B cell (primary cell): ENCODE measurements around the gene CD2. TPM values are rescaled to one million over a fixed set of nuclear protein-coding genes. Genes with fewer than 3 reads are reported as not detected.

Source experiments
- ATAC-seq: fragments of 200-7000 bp; cut with Tn5 transposase; one replicate; pipeline ENCODE4 v1.10.0; 2021; ENCODE audit warnings: low read depth, mild to moderate bottlenecking, moderate number of reproducible peaks, moderate library complexity
- CTCF ChIA-PET: fragments of 350-600 bp; sonication (Branson Sonifier 250); formaldehyde crosslinking; loops from one replicate; lab custom pipeline; 2021; ENCODE audit warnings: antibody characterized with exemption, inconsistent platforms; lab: Charles Lee
- POLR2A ChIA-PET: fragments of 350-600 bp; sonication (Branson Sonifier 250); formaldehyde crosslinking; loops from one replicate; lab custom pipeline; 2021; ENCODE audit warnings: antibody characterized with exemption; lab: Charles Lee
- DNase-seq: peaks from one replicate; pipeline ENCODE4 v3.0.0; 2013
- H2AFZ ChIP-seq: 2 replicates; pipeline ENCODE4 v1.6.1; 2012; ENCODE audit warnings: mild to moderate bottlenecking, low read depth, low read length; ENCODE audit not compliant: insufficient read depth, poor library complexity, severe bottlenecking
- H3K27ac ChIP-seq, 2 donors: 1 replicate in 1 of 2; 2 replicates in 1 of 2; pipeline ENCODE4 v1.5.1; 2012 to 2013; ENCODE audit warnings: low read length in 2 of 2, mild to moderate bottlenecking in 2 of 2, moderate library complexity in 1 of 2
- H3K27me3 ChIP-seq, 4 experiments: fragments of 200-600 bp in 1 of 4; sonication (generic) in 1 of 4; replicated peaks in 1 of 4; 1 replicate in 2 of 4; 2 replicates in 2 of 4; pipeline versions ENCODE4 v1.6.1 to v1.7.0; 2013 to 2016; ENCODE audit warnings: low read length in 3 of 4, mild to moderate bottlenecking in 2 of 4, mixed read lengths in 1 of 4, moderate library complexity in 1 of 4; ENCODE audit not compliant: insufficient read depth in 4 of 4, control insufficient read depth in 3 of 4; ENCODE audit errors: control extremely low read depth in 1 of 4
- H3K36me3 ChIP-seq, 2 experiments: replicated peaks in 1 of 2; 1 replicate in 1 of 2; 2 replicates in 1 of 2; pipeline versions ENCODE4 v1.6.1 to v1.7.1; 2013; ENCODE audit warnings: low read length in 1 of 2; ENCODE audit not compliant: insufficient read depth in 2 of 2, control insufficient read depth in 1 of 2; ENCODE audit errors: control extremely low read depth in 1 of 2, extremely low read depth in 1 of 2
- H3K4me1 ChIP-seq, 2 donors: fragments of 200-600 bp in 1 of 2; sonication (generic) in 1 of 2; 1 replicate in 1 of 2; 2 replicates in 1 of 2; pipeline versions ENCODE4 v1.5.1 to v1.6.1; 2013 to 2017; ENCODE audit warnings: low read length in 2 of 2; ENCODE audit not compliant: control insufficient read depth in 2 of 2, insufficient read depth in 2 of 2
- H3K4me2 ChIP-seq: replicated peaks from 2 replicates; pipeline ENCODE3; 2012; ENCODE audit warnings: mild to moderate bottlenecking, low read depth, low read length; ENCODE audit not compliant: poor library complexity, severe bottlenecking
- H3K4me3 ChIP-seq, 5 experiments: fragments of 200-600 bp in 1 of 5; sonication (generic) in 1 of 5; 1 replicate in 3 of 5; 2 replicates in 2 of 5; pipeline versions ENCODE4 v1.5.1 to v1.7.0; 2011 to 2016; ENCODE audit warnings: low read length in 4 of 5, mild to moderate bottlenecking in 4 of 5, low read depth in 2 of 5, control low read depth in 1 of 5, moderate library complexity in 1 of 5; ENCODE audit not compliant: insufficient read depth in 1 of 5; ENCODE audit errors: control extremely low read depth in 1 of 5, extremely low read depth in 1 of 5
- H3K79me2 ChIP-seq: fragments of 200-600 bp; sonication (generic); one replicate; pipeline ENCODE4 v1.6.0; 2016; ENCODE audit warnings: low read length; ENCODE audit not compliant: control insufficient read depth, insufficient read depth
- H3K9ac ChIP-seq: fragments of 200-600 bp; sonication (generic); 2 replicates; pipeline ENCODE4 v1.6.1; 2017; ENCODE audit warnings: mild to moderate bottlenecking, low read length, moderate library complexity
- H3K9me3 ChIP-seq, 3 donors: one replicate each; pipeline versions ENCODE4 v1.6.1 to v1.7.1; 2013; ENCODE audit warnings: low read length in 2 of 3; ENCODE audit not compliant: control insufficient read depth in 2 of 3, insufficient read depth in 1 of 3; ENCODE audit errors: control extremely low read depth in 1 of 3
- H4K20me1 ChIP-seq: 2 replicates; pipeline ENCODE4 v1.6.0; 2012; ENCODE audit warnings: mild to moderate bottlenecking, low read length; ENCODE audit not compliant: insufficient read depth, control insufficient read depth, poor library complexity, severe bottlenecking
- H3K27ac Mint-ChIP-seq: one replicate; pipeline ENCODE4 v1.8.0; 2021; ENCODE audit warnings: mixed read lengths
- H3K27me3 Mint-ChIP-seq: one replicate; pipeline ENCODE4 v1.8.0; 2021; ENCODE audit warnings: mixed read lengths
- H3K4me1 Mint-ChIP-seq: one replicate; pipeline ENCODE4 v1.8.0; 2021; ENCODE audit warnings: mixed read lengths
- H3K4me3 Mint-ChIP-seq: one replicate; pipeline ENCODE4 v1.8.0; 2021; ENCODE audit warnings: mixed read lengths
- H3K9me3 Mint-ChIP-seq: one replicate; pipeline ENCODE4 v1.8.0; 2022; ENCODE audit warnings: mixed read lengths; ENCODE audit not compliant: insufficient read depth
- EZH2 ChIP-seq: IDR thresholded peaks from 2 replicates; pipeline ENCODE4 v1.6.1; 2012; ENCODE audit warnings: borderline replicate concordance, low read depth, mild to moderate bottlenecking, moderate library complexity, low read length; ENCODE audit not compliant: insufficient read depth, poor library complexity, severe bottlenecking
- WGBS: methylation state at CpG from one replicate; pipeline ENCODE4 v1.1.5; 2013; ENCODE audit warnings: missing lambda C conversion rate; ENCODE audit not compliant: insufficient coverage; 5-methylcytosine and 5-hydroxymethylcytosine counted together
- intact Hi-C: fragments of 100-400 bp; cut with micrococcal nuclease; formaldehyde crosslinking; loops from one replicate; pipeline ENCODE4 v1.10.0; 2022
- polyA plus RNA-seq: library from polyadenylated mRNA; depleted of rRNA; stranded (reverse); fragments of >200 nt; gene quantifications from 2 replicates; pipeline ENCODE4 v1.2.3, GENCODE V29; 2012
- total RNA-seq, 2 donors: library from RNA; stranded (reverse); fragments of 120-200 nt in 1 of 2; gene quantifications; 1 replicate in 1 of 2; 2 replicates in 1 of 2; pipeline versions ENCODE4 v1.2.3 to v1.2.4, GENCODE V29; 2013 to 2022
- TF ChIP-seq, protein P1 (sequence below): fragments of 200-600 bp; IDR thresholded peaks from one replicate; pipeline ENCODE4 v1.8.0; 2022; ENCODE audit warnings: antibody characterized with exemption, mild to moderate bottlenecking

Gene CD2
- total and polyA plus RNA-seq, 2 donors (not counting 1 experiment from before 2014, with no cell fraction given), result 0.52 to 0.74 TPM

DNA sequence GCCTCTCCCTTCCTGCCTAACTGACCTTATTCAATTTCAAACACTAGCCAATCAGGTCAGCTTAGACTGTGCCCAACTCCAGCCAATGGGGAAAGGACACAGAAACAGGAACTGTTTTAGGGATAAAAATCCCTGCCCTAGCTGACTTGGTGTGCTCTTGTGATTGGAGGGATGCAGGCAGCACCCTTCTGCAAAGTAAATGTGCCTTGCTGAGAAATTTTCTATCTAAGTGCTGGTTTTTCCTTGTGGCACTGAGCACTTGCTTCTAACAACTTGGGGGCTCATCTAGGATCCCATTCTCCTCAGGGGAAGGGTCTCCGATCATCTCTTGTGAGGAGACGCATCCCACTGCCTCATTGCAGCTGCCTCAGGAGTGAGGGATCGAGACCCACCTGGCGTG, 10.7 kb upstream of the CD2 start:
- H3K4me1 Mint-ChIP-seq, result peaks cover 16% of the 10 kb centered on the region
- intact Hi-C loops, result no loop called here
- Histone ChIP-seq H3K36me3 (no peaks in the 10 kb centered on the region), H3K9me3 (peaks cover 0 to 42% (median 37%) of the 10 kb centered on the region in 3 donors), H3K4me2 (no peak overlapping the region), H3K27ac (no peak overlapping the region), H4K20me1 (no peaks in the 10 kb centered on the region), H3K27me3 (no peaks in the 10 kb centered on the region), H2AFZ (no peak overlapping the region), H3K79me2 (no peaks in the 10 kb centered on the region), H3K4me3 (no peak overlapping the region), H3K9ac (no peak overlapping the region), H3K4me1 (peaks cover 8 to 10% of the 10 kb centered on the region in 2 donors)
- DNase-seq (no peak), ATAC-seq (no peak)
- 97% methylated on average over 4 of the region's 4 CpGs for WGBS
- ChIA-PET CTCF (no interaction called here), POLR2A (no interaction called here)
- TF ChIP-seq EZH2, result no peak
- no peak overlapping the region for H3K4me3 Mint-ChIP-seq
- H3K9me3 Mint-ChIP-seq, result peaks cover 30% of the 10 kb centered on the region
- no peak overlapping the region for H3K27ac Mint-ChIP-seq
- no peaks in the 10 kb centered on the region for H3K27me3 Mint-ChIP-seq

DNA sequence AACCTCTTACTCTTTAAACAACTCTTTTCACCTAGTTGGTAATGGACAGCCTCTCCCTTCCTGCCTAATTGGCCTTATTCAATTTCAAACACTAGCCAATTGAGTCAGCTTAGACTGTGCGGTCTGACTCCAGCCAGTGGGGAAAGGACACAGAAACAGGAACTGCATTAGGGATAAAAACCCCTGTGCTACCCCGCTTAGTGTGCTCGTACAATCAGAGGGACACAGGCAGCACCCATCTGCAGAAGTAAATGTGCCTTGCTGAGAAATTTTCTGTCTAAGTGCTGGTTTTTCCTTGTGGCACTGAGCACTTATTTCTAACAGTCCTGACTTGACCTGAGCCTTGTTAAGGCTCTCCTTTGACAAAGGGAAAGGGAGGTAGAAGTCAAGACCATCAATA, 6.0 kb upstream of the CD2 start:
- peaks cover 31% of the 10 kb centered on the region for H3K9me3 Mint-ChIP-seq
- no peaks in the 10 kb centered on the region for H3K79me2 ChIP-seq
- H3K4me2 ChIP-seq, result no peak overlapping the region
- H3K9ac ChIP-seq, result no peak overlapping the region
- no peak overlapping the region for H3K27ac ChIP-seq
- intact Hi-C loops, result no loop called here
- peaks cover 0 to 44% (median 23%) of the 10 kb centered on the region in 3 donors for H3K9me3 ChIP-seq
- H3K4me1 Mint-ChIP-seq, result no peaks in the 10 kb centered on the region
- no peaks in the 10 kb centered on the region for H3K27me3 ChIP-seq
- WGBS, result 95% methylated on average over 3 of the region's 3 CpGs
- H4K20me1 ChIP-seq, result no peaks in the 10 kb centered on the region
- ATAC-seq, result no peak
- H3K4me3 Mint-ChIP-seq, result no peak overlapping the region
- no peak overlapping the region for H2AFZ ChIP-seq
- TF ChIP-seq EZH2, result no peak
- TF ChIP-seq, protein P1, sequence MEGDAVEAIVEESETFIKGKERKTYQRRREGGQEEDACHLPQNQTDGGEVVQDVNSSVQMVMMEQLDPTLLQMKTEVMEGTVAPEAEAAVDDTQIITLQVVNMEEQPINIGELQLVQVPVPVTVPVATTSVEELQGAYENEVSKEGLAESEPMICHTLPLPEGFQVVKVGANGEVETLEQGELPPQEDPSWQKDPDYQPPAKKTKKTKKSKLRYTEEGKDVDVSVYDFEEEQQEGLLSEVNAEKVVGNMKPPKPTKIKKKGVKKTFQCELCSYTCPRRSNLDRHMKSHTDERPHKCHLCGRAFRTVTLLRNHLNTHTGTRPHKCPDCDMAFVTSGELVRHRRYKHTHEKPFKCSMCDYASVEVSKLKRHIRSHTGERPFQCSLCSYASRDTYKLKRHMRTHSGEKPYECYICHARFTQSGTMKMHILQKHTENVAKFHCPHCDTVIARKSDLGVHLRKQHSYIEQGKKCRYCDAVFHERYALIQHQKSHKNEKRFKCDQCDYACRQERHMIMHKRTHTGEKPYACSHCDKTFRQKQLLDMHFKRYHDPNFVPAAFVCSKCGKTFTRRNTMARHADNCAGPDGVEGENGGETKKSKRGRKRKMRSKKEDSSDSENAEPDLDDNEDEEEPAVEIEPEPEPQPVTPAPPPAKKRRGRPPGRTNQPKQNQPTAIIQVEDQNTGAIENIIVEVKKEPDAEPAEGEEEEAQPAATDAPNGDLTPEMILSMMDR, result no peak
- ChIA-PET POLR2A (no interaction called here), CTCF (no interaction called here)
- no peaks in the 10 kb centered on the region for H3K4me1 ChIP-seq
- DNase-seq, result no peak
- no peak overlapping the region for H3K27ac Mint-ChIP-seq
- no peaks in the 10 kb centered on the region for H3K27me3 Mint-ChIP-seq
- H3K4me3 ChIP-seq, result no peak overlapping the region
- no peaks in the 10 kb centered on the region for H3K36me3 ChIP-seq
